Activated CD8-positive, alpha-beta memory T cell treated with anti-CD3 and anti-CD28 coated beads, Interleukin-2, amount 50 U/mL, for 4 hours (primary cell): Measurements from ENCODE around the gene NFATC1.

Experiments used
- DNase-seq: peaks from one replicate; pipeline ENCODE4 v3.0.0-alpha.2; 2020

NFATC1 gene

DNA sequence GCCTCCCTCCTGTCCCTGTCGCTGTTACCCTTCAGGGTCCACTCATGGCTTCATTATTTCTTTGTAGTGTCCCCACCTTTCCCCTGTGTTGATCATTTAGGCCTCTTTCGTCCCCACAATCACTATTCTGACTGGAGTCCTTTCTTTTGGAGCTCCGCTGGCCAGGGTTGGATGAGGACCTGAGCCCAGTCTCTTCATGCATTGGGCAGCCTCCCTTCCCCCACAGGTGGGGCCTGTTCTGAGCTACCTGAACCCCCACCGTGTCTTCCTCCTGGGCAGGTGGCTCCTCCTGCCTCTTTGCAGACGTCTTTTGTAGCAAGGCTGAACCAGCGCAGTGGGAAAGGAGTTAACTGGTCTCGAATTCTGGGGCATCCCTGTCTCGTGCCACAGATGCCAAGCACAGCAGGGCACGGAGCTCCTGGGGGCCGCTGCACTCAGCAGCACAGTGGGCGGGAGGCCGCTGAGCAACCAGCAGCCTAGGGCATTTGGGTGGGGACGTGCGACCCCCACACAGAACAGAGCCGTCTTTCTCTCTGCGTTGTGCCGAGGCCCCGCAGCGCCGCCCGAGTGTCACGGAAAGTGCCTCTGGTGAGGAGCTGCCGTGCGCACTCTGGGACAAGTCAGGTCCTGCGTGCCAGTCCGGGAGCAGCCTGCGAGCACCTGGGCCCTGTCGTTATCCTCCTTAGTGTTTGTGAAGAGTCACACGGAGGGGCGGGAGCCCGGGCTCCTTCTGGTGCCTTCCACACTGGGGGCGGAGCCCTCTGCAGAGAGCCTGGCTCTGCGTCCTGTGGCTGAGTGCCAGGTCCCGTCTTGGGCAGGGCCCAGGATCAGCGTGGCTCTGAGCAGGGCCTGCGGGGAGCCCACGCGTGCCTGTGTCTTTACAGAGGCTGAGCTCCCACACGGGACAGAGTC is 130.1 kb downstream of the NFATC1 start:
- DNase-seq: no peak

- no peak for DNase-seq
These were observed 131.0 kb downstream of the NFATC1 start for GRCh38 chr18:79526468-79527460.

GRCh38 chr18:79527656-79528315 is 132.1 kb downstream of the NFATC1 start:
- no peak for DNase-seq

DNA sequence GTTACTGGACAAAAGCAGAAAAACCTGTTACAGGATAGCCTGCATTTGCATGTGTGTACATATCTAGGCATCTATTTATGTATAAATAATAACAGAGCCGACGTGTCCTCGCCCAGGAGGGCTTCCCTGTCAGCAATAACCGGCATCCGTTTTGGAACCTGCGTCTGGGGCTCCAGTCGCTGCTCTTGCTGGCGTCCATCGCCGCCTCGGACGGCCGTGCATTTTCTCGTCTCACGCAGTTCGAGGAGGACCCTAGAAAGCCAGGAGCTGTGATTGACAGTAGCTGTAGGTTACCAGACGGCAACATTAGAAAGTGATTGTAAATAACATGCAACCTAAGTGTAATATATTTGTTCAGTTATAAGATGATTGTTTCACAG is 132.6 kb downstream of the NFATC1 start:
- no peak for DNase-seq

- peak; percentile 78 for DNase-seq
These were observed 133.1 kb downstream of the NFATC1 start for GRCh38 chr18:79528846-79529245.

GRCh38 chr18:79529296-79529695 is 133.6 kb downstream of the NFATC1 start:
- peak; percentile 10 for DNase-seq

DNA sequence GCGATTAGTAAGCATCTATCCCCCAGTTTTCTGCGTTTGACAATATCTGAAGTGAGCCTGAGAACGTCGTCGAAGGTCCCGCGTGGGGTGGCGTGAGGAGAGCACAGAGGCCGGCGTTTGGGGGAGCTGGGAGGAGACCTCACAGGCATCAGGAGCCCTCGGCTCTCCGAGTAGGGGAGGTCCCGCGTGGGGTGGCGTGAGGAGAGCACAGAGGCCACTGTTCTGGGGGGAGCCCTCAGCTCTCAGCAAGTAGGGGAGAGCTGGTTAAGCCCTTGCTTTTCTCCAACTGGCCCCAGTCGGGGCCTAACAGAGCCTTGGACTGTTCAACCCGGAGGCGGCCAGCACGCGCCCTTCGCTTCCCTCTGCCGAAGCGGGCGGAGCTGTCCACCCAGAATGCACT is 134.3 kb downstream of the NFATC1 start:
- DNase-seq: peak; percentile 17

DNA sequence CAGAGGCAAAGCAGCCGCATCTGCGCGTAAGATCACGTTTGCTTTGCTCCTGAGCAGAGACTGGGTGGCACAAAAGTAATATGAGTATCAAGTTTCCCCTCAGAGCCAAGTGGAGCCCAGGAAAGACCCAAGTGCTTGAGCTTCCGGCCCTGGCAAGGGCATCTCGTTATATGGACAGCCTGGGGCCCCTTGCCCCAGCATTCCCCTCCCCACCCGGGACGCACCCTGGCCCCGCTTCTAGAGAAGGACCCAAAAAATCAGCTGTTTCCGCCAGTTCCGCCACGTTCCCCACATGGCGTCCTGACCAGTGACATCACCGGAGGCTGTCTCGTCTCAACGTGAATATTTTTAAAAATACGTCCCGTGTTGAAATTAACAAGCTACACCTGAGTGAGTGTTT is 135.1 kb downstream of the NFATC1 start:
- peak; percentile 11 for DNase-seq

- peak; percentile 11 for DNase-seq
These were observed 135.7 kb downstream of the NFATC1 start for GRCh38 chr18:79531386-79531785.

DNA sequence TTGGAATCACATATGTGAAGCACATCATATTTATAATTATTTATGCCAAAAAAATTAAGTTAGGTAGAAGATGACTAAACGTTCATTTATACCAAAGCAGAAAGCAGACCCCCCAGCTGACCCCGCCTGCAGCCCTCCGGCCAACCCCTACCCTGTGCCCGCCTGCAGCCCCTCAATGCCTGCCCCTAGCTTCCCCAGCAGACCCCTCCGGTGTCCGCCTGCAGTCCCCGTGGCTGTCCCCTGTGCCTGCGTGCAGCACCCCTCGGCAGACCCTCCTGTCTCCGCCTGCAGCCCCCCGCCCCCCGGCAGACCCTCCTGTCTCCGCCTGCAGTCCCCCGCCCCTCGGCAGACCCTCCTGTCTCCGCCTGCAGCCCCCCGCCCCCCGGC is 136.2 kb downstream of the NFATC1 start:
- peak; percentile 12 for DNase-seq

DNA sequence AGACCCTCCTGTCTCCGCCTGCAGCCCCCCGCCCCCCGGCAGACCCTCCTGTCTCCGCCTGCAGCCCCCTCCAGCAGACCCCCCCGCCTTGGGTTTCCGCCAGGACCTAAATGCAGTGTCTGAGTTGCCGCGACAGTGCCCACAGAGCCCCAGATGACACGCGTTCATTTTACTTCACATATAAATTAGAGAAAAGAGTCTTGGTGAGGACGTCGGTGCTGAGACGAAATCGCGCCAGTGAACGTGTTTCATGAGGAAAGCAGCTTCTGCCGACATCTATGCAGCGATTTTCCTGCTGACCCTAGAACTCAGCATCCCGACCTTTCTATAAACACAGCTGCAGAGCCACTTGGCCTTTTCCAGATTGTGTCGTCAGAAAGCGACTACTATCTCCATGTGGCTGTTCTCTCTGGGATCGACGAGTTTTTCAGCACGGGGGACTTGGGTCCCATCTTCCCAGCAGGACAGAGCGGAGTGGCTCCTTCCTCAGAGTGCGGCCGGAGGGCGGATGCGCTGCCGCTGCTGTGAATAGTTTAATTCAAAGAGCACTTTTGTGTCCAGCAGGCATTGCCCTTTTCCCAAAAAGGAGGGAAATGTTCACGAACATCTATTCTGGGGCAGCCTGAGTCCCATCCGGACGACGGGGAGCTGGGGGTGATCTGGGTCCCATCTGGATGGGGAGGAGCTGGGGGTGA is 136.7 kb downstream of the NFATC1 start:
- peak; percentile 13 for DNase-seq

GRCh38 chr18:79533146-79533545 is 137.4 kb downstream of the NFATC1 start:
- peak; percentile 11 for DNase-seq

GRCh38 chr18:79533591-79533990 is 137.9 kb downstream of the NFATC1 start:
- peak; percentile 13 for DNase-seq

DNA sequence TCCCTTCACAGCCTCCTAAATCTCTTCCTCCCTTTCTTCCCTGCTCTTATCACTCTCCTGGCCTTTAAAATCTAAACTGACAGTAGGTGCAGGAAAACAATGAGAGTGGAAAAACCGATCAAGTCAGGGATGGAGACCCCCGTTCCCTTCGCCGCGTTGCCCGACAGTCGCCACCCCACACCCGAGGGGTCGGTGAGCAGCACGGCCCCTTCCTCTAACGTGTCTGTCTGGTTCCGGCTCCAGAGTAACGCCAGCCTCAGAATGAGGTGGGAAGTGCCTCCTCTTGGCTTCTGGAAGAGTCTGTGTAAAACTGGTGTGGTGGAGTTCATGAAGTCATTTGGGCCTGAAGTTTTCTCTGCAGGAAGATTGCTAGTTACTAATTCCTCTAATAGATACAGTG is 138.6 kb downstream of the NFATC1 start:
- no peak for DNase-seq

DNA sequence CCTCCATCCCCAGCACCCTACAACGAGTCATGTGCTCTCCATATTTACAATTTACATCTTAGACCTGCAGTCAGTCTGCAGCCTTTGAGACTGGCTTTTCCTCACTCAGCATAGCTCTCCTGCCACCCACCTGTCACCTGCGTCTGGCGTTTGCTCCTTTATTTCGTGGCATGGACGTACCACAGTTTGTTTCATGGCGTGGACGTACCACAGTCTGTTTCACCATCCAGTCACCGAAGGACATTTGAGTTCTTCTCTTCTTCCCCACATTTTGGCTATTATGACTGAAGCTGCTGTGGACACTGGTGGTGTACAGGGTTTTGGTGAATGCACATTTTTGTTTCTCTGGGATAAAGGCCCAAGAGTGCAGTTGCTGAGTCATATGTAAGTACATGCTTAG is 142.0 kb downstream of the NFATC1 start:
- no peak for DNase-seq

- no peak for DNase-seq
These were observed 142.9 kb downstream of the NFATC1 start for GRCh38 chr18:79538635-79539034.

GRCh38 chr18:79540161-79540903 is 144.6 kb downstream of the NFATC1 start:
- no peak for DNase-seq

DNA sequence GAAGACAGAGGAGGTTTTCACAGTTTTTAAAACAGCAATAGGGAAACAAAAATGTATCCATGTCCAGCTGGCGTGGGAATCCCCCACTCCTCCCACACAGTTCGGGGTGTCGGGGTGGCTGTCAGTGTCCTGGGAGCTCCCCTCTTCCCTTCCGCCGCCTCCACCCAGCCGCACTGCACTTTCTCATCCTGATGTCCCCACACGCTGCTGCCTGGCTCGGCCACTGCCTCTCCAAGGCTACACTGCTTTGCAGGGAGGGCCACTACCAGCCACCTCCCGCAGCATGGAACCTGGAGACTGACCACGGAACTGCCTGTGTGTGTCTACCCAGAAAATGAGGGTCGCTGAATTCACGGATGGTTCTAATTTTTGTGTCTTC is 145.2 kb downstream of the NFATC1 start:
- DNase-seq: no peak

GRCh38 chr18:79542213-79542612 is 146.5 kb downstream of the NFATC1 start:
- no peak for DNase-seq

DNA sequence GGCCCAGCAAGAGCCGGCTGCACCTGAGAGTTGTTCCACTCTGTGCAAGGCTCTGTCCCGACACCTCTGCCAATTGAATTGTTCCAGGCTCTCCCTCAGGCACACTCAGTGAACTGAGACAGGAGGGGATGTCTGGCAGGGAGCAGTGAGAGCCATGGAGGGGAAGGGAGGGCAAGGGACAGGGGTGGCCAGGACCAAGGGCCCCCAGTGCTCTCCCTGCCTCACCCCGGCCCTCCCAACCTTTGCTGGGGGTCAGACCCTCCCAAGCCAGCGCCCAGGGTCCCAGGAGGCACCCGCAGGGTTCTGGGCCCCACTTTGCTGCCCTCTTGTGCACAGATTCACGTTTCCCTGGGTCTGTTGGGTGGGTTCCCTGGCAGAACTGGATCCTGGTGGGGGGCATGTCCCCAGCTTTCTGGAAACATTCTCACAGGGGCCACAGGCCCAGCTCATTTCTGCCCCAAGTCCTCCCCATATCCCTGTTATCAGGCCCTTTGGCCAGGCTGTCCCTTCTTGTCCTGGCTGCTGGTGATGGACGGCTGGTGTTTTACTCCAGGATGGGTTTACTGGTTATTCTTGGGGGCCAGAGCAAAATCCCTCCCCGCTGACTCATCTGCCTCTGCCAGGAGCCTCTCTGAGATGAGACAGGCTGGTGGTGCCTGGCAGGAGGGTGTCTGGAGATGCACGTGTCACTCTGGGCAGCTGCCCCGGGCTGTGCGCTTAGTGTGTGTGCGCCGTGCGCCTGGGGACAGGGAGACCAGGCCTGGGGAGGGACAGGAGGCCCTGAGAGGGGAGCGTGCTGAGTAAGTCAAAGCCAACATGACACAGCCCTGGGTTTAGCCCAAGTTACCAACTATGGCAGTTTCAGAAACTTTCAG is 147.4 kb downstream of the NFATC1 start:
- no peak for DNase-seq
